Ectodermal cell (in vitro differentiated cells): ENCODE measurements around the gene TMC1.
"Not testable (repeated sequence)": the region's sequence is repeated elsewhere in the genome, so short reads cannot be mapped to it uniquely, and the experiment has no call there.

Experiments used
- H3K27ac ChIP-seq: 2 replicates; pipeline ENCODE4 v1.7.0; 2013; ENCODE audit warnings: mild to moderate bottlenecking, low read depth, low read length; ENCODE audit not compliant: insufficient read depth, poor library complexity, severe bottlenecking
- H3K27me3 ChIP-seq: 2 replicates; pipeline ENCODE4 v1.7.0; 2013; ENCODE audit warnings: mild to moderate bottlenecking, low read length; ENCODE audit not compliant: insufficient read depth, control insufficient read depth, poor library complexity, severe bottlenecking
- H3K36me3 ChIP-seq: one replicate; pipeline ENCODE4 v1.7.0; 2013; ENCODE audit warnings: low read length; ENCODE audit not compliant: control insufficient read depth, insufficient read depth
- H3K4me1 ChIP-seq: one replicate; pipeline ENCODE4 v1.7.0; 2013; ENCODE audit warnings: low read length; ENCODE audit not compliant: control insufficient read depth, insufficient read depth
- H3K4me3 ChIP-seq: 2 replicates; pipeline ENCODE4 v1.7.0; 2013; ENCODE audit warnings: low read depth, low read length, control low read depth; ENCODE audit not compliant: insufficient read depth
- H3K9me3 ChIP-seq: 2 replicates; pipeline ENCODE4 v1.7.0; 2013; ENCODE audit warnings: mild to moderate bottlenecking, low read length, moderate library complexity; ENCODE audit not compliant: control insufficient read depth
- WGBS, 2 experiments: methylation state at CpG; one replicate each; pipeline ENCODE4 v1.1.7; 2013; ENCODE audit warnings: missing lambda C conversion rate in 2 of 2; 5-methylcytosine and 5-hydroxymethylcytosine counted together

TMC1 gene

DNA sequence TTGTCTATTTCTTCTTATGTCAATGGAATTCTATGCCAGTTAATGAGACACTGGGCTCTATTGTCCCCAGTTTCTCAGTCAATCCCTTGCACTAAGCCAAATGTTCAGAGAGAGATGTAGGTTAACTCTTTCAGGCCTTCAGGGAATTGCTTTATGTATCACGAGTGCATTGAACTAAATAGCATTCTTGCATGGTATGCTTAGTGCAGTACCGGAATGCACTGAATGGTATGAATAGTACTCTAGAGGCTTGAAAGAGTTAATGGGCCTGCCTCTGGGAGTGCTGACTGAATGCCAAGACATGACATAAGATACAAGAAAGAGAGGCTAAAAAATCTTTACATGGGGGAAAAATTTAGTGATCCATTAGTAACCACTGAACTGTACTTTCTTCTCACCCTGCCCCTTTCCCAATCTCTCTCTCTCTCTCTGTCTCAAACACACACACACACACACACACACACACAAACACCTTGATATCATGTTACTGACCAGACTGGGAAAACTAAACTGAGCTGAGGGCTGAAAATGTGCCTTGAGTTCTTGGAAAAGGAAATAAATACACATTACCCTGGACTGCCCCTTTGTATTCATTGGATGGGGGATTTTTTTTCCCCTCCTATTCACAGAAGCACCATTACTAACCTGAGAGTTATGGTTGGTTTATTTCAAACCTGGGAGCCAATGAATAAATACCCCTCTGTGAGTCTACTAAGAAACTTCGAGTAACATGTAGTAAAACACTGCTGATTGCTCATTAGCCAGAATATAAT is 35.4 kb upstream of the TMC1 start:
- Histone ChIP-seq H3K36me3 (no peaks in the 10 kb centered on the region), H3K9me3 (no peaks in the 10 kb centered on the region), H3K27ac (no peak overlapping the region), H3K4me3 (no peak overlapping the region), H3K27me3 (no peaks in the 10 kb centered on the region), H3K4me1 (peaks cover 6% of the 10 kb centered on the region)
- WGBS, 2 experiments = 82 to 84% methylated on average over 3 of the region's 3 CpGs

DNA sequence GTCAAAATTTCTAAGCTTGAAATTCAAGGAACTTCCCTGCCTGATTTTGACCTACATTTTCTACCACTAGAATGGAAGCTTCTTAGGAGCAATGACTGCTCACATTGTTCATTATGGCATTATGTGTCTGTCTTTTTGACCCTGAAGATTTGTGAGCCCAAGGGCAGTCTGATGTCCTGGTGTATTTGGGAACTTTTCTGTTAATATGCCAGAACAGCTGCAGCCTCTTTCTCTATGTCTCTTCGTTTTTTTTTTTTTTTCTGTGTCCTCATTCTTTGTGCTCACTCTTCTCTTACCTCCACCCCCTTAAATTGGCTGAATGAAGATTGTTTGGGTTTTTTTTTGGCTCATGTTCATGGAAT is 34.8 kb upstream of the TMC1 start:
- no peak overlapping the region for H3K4me3 ChIP-seq
- no peak overlapping the region for H3K27ac ChIP-seq
- no peaks in the 10 kb centered on the region for H3K9me3 ChIP-seq
- no peaks in the 10 kb centered on the region for H3K36me3 ChIP-seq
- peaks cover 6% of the 10 kb centered on the region for H3K4me1 ChIP-seq
- no peaks in the 10 kb centered on the region for H3K27me3 ChIP-seq
- 100% methylated on average over 1 of the region's 1 CpG; no CpG with 5 or more reads in 1 of the 2 experiments for WGBS, 2 experiments

- H3K4me3 ChIP-seq, H3K27me3 ChIP-seq, H3K9me3 ChIP-seq, H3K27ac ChIP-seq, H3K36me3 ChIP-seq, H3K4me1 ChIP-seq: not testable (repeated sequence)
- WGBS, 2 experiments = 83 to 97% methylated on average over 3 to 4 of the region's 4 CpGs
Observed at GRCh38 chr9:72487665-72488064, 33.7 kb upstream of the TMC1 start.

GRCh38 chr9:72489986-72490385 is 31.4 kb upstream of the TMC1 start:
- Histone ChIP-seq H3K27ac (no peak overlapping the region), H3K27me3 (no peaks in the 10 kb centered on the region), H3K4me1 (peaks cover 9% of the 10 kb centered on the region), H3K4me3 (no peak overlapping the region), H3K36me3 (no peaks in the 10 kb centered on the region), H3K9me3 (no peaks in the 10 kb centered on the region)
- 93 to 100% methylated on average over 1 of the region's 1 CpG for WGBS, 2 experiments

DNA sequence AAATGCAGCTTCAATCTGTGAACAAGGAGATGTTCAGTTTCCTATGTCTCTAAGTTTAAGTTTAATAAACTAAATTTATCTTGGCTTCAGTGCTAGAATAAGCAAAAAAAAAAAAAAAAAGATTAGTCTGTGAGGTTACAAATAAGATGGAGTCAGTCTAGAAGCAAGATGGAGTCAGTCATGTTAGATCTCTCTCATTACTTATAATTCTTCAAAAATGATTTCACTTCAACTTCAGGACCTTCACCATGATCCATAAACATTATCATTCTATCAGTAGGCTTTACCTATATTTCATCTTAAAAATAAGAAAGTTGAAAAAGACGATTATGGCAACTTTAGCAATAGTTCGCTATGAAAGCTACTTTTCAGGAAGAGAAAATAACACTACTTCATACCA is 30.2 kb upstream of the TMC1 start:
- H3K4me3 ChIP-seq = no peak overlapping the region
- H3K36me3 ChIP-seq = no peaks in the 10 kb centered on the region
- WGBS, 2 experiments = 100% methylated on average over 2 of the region's 2 CpGs; no CpG with 5 or more reads in 1 of the 2 experiments
- no peaks in the 10 kb centered on the region for H3K27me3 ChIP-seq
- no peaks in the 10 kb centered on the region for H3K9me3 ChIP-seq
- H3K27ac ChIP-seq = no peak overlapping the region
- H3K4me1 ChIP-seq = peaks cover 3% of the 10 kb centered on the region

DNA sequence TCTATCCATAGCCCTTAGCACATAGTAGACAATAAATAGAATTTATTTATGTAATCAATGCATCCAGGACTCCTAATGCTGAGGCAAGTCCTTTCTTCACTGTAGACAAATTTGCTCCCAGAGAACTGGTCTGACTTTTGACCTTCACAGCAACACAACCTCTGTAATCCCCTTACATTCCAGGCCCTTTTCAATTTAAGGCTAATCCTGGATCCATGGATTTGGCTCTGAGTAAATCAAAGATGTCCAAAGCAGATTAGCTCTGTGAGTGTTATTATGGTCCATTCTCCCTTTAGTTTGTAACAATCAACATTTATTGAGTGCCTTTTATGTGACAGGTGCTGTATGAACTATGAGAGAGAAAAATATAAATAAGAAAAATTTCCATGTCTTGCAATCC is 27.4 kb upstream of the TMC1 start:
- Histone ChIP-seq H3K9me3 (no peaks in the 10 kb centered on the region), H3K36me3 (no peaks in the 10 kb centered on the region), H3K27me3 (no peaks in the 10 kb centered on the region), H3K4me3 (no peak overlapping the region), H3K4me1 (peaks cover 3% of the 10 kb centered on the region), H3K27ac (no peak overlapping the region)

- H3K27ac ChIP-seq = no peak overlapping the region
- no peaks in the 10 kb centered on the region for H3K9me3 ChIP-seq
- WGBS, 2 experiments = 89% methylated on average over 9 of the region's 9 CpGs
Observed at GRCh38 chr9:72497447-72498046, 23.9 kb upstream of the TMC1 start.

DNA sequence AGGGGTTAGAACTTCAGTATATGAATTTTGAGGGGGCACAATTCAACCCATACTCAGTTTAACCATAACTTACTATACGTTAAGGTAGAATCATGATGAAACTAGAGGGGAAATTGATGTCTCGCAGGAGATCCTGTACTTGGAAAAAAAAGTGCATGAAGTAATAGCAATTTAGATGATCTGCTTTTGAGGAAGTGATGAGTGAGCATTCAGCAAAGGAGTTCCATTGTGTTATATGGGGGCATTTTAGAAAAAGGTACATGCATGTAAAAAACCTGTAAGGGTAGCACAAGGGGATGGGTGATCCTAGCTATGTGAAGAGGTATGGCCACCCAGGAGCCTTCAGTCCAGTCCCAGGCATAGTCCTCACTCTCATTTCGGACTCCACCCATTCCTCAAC is 14.8 kb upstream of the TMC1 start:
- H3K4me3 ChIP-seq = no peak overlapping the region
- no peaks in the 10 kb centered on the region for H3K27me3 ChIP-seq
- no peaks in the 10 kb centered on the region for H3K36me3 ChIP-seq
- H3K27ac ChIP-seq = no peak overlapping the region
- 97 to 98% methylated on average over 3 of the region's 3 CpGs for WGBS, 2 experiments
- no peaks in the 10 kb centered on the region for H3K9me3 ChIP-seq
- H3K4me1 ChIP-seq = no peaks in the 10 kb centered on the region

More at GRCh38 chr9:72497447-72498046, 23.9 kb upstream of the TMC1 start:
- Histone ChIP-seq H3K36me3 (no peaks in the 10 kb centered on the region), H3K4me1 (peaks cover 3% of the 10 kb centered on the region), H3K27me3 (no peaks in the 10 kb centered on the region), H3K4me3 (no peak overlapping the region)

GRCh38 chr9:72509053-72509452 is 12.4 kb upstream of the TMC1 start:
- H3K36me3 ChIP-seq = no peaks in the 10 kb centered on the region
- WGBS, 2 experiments = 93 to 100% methylated on average over 1 of the region's 1 CpG

GRCh38 chr9:72509635-72510034 is 11.8 kb upstream of the TMC1 start:
- Histone ChIP-seq H3K36me3 (no peaks in the 10 kb centered on the region), H3K27me3 (no peaks in the 10 kb centered on the region), H3K4me1 (no peaks in the 10 kb centered on the region), H3K27ac (no peak overlapping the region), H3K9me3 (no peaks in the 10 kb centered on the region), H3K4me3 (no peak overlapping the region)
- WGBS, 2 experiments = 100% methylated on average over 1 of the region's 1 CpG; no CpG with 5 or more reads in 1 of the 2 experiments

More at GRCh38 chr9:72509053-72509452, 12.4 kb upstream of the TMC1 start:
- Histone ChIP-seq H3K4me3 (no peak overlapping the region), H3K4me1 (no peaks in the 10 kb centered on the region), H3K27ac (no peak overlapping the region), H3K27me3 (no peaks in the 10 kb centered on the region), H3K9me3 (no peaks in the 10 kb centered on the region)
